PC-9 (cell line): ENCODE results near the gene NDST1. TPM values are rescaled to one million over a fixed set of nuclear protein-coding genes. Genes with fewer than 3 reads are reported as not detected.

Source experiments
- BruUV-seq: library from RNA; stranded (reverse); fragments of 400-500 nt; replicated peaks from 2 replicates; lab custom pipeline; 2021; lab: Mats Ljungman, UMichigan
- CTCF ChIA-PET: fragments of 300-600 bp; sonication (Branson Sonifier 250); formaldehyde crosslinking; loops from one replicate; lab custom pipeline; 2022; ENCODE audit warnings: antibody characterized with exemption; lab: Charles Lee
- POLR2A ChIA-PET: fragments of 300-600 bp; sonication (Branson Sonifier 250); formaldehyde crosslinking; loops from one replicate; lab custom pipeline; 2022; ENCODE audit warnings: antibody characterized with exemption; ENCODE audit not compliant: unreplicated experiment; lab: Charles Lee
- DNase-seq, 2 experiments: peaks; one replicate each; pipeline versions ENCODE4 v3.0.0 to v3.0.0-alpha.2; 2015 to 2022; ENCODE audit warnings: mixed read lengths in 1 of 2
- H2AFZ ChIP-seq: fragments of 200-600 bp; sonication (generic); 2 replicates; pipeline ENCODE4 v1.8.1; 2017; ENCODE audit warnings: antibody characterized with exemption
- H3F3A ChIP-seq: fragments of 200-600 bp; sonication (generic); 2 replicates; pipeline ENCODE4 v1.8.1; 2017; ENCODE audit warnings: antibody characterized with exemption, mild to moderate bottlenecking, low read depth; ENCODE audit not compliant: insufficient read depth
- H3K27ac ChIP-seq: fragments of 200-600 bp; sonication (generic); 2 replicates; pipeline ENCODE4 v1.6.1; 2016; ENCODE audit warnings: mixed run types
- H3K27me3 ChIP-seq: fragments of 200-600 bp; sonication (generic); 2 replicates; pipeline ENCODE4 v1.6.1; 2016; ENCODE audit warnings: low read depth, mixed run types; ENCODE audit not compliant: insufficient read depth
- H3K36me3 ChIP-seq: fragments of 200-600 bp; sonication (generic); 2 replicates; pipeline ENCODE4 v1.6.1; 2016; ENCODE audit warnings: low read depth, mixed run types
- H3K4me1 ChIP-seq: fragments of 200-600 bp; sonication (generic); replicated peaks from 2 replicates; pipeline ENCODE4 v1.6.1; 2016; ENCODE audit warnings: mixed run types; ENCODE audit not compliant: insufficient read depth
- H3K4me2 ChIP-seq: fragments of 200-600 bp; sonication (generic); 2 replicates; pipeline ENCODE4 v1.6.1; 2017; ENCODE audit warnings: mixed run types
- H3K4me3 ChIP-seq: fragments of 200-600 bp; sonication (generic); 2 replicates; pipeline ENCODE4 v1.6.1; 2016; ENCODE audit warnings: mixed run types
- H3K79me2 ChIP-seq: fragments of 200-600 bp; sonication (generic); 2 replicates; pipeline ENCODE4 v1.6.1; 2017; ENCODE audit warnings: low read depth, mixed run types
- H3K9me2 ChIP-seq: fragments of 200-600 bp; sonication (generic); 2 replicates; pipeline ENCODE4 v1.8.1; 2017; ENCODE audit warnings: mild to moderate bottlenecking; ENCODE audit not compliant: insufficient read depth
- H3K9me3 ChIP-seq: fragments of 200-600 bp; sonication (generic); 2 replicates; pipeline ENCODE4 v1.8.1; 2016; ENCODE audit warnings: low read depth; ENCODE audit not compliant: insufficient read depth
- H4K20me1 ChIP-seq: fragments of 200-600 bp; sonication (generic); 2 replicates; pipeline ENCODE4 v1.8.1; 2017; ENCODE audit not compliant: insufficient read depth
- CTCF ChIP-seq: fragments of 200-600 bp; sonication (generic); conservative IDR thresholded peaks from 2 replicates; pipeline ENCODE4 v1.6.1; 2017; ENCODE audit warnings: mixed run types, antibody characterized with exemption, mild to moderate bottlenecking, moderate library complexity
- EZH2 ChIP-seq: fragments of 200-600 bp; sonication (generic); IDR thresholded peaks from 2 replicates; pipeline ENCODE4 v1.8.0; 2017; ENCODE audit warnings: antibody characterized with exemption, low read depth
- intact Hi-C: fragments of 100-400 bp; cut with micrococcal nuclease; formaldehyde crosslinking; loops from one replicate; pipeline ENCODE4 v1.10.0; 2022; ENCODE audit not compliant: unreplicated experiment
- total RNA-seq: library from RNA; stranded (reverse); gene quantifications from 2 replicates; pipeline ENCODE4 v1.2.3, GENCODE V29; 2021

Gene NDST1
- total RNA-seq, 1 experiment from 2014 or later, result 94.3 TPM

GRCh38 chr5:150514708-150515211 lies 6.8 kb downstream of the NDST1 start:
- H4K20me1 ChIP-seq, result peaks cover 84% of the 10 kb centered on the region

GRCh38 chr5:150515446-150515845 lies 7.5 kb downstream of the NDST1 start:
- H3K9me3 ChIP-seq, result no peaks in the 10 kb centered on the region
- no peaks in the 10 kb centered on the region for H3K9me2 ChIP-seq
- no peak overlapping the region for H3K27ac ChIP-seq
- BruUV-seq, result no TSS peak
- intact Hi-C loops, result no loop called here
- ChIA-PET POLR2A (interaction anchor here (1.2 kb wide), 1 partner anchor 42 kb away, joined by 17 read pairs; no protein-coding TSS in a partner anchor), CTCF (no interaction called here)
- TF ChIP-seq EZH2 (no peak), CTCF (no peak)
- H3K79me2 ChIP-seq, result peaks cover 72% of the 10 kb centered on the region
- no peaks in the 10 kb centered on the region for H3K27me3 ChIP-seq
- no peak overlapping the region for H3K4me3 ChIP-seq
- no peak overlapping the region for H3K4me2 ChIP-seq
- H3K36me3 ChIP-seq, result no peaks in the 10 kb centered on the region
- peaks cover 84% of the 10 kb centered on the region for H4K20me1 ChIP-seq
- peaks cover 53% of the 10 kb centered on the region for H3F3A ChIP-seq
- peaks cover 63% of the 10 kb centered on the region for H3K4me1 ChIP-seq
- H2AFZ ChIP-seq, result no peak overlapping the region
- DNase-seq, result no peak

More at GRCh38 chr5:150514708-150515211, 6.8 kb downstream of the NDST1 start:
- CTCF ChIA-PET, result no interaction called here
- Histone ChIP-seq H3K4me1 (peaks cover 68% of the 10 kb centered on the region), H3K27me3 (no peaks in the 10 kb centered on the region), H3K27ac (no peak overlapping the region), H3K9me3 (no peaks in the 10 kb centered on the region), H2AFZ (no peak overlapping the region), H3K36me3 (no peaks in the 10 kb centered on the region), H3K9me2 (no peaks in the 10 kb centered on the region), H3K4me3 (no peak overlapping the region), H3K79me2 (peaks cover 70% of the 10 kb centered on the region), H3F3A (peaks cover 50% of the 10 kb centered on the region), H3K4me2 (no peak overlapping the region)
- intact Hi-C loops, result no loop called here
- peak; percentile 66 to 68 for DNase-seq
- POLR2A ChIA-PET, result interaction anchor here (0.6 kb wide), 2 partner anchors 14 to 17 kb away, joined by 3 to 9 read pairs; no protein-coding TSS in a partner anchor
- BruUV-seq, result no TSS peak
- TF ChIP-seq CTCF (no peak), EZH2 (no peak)

- BruUV-seq, result no TSS peak
- Histone ChIP-seq H3K27ac (no peak overlapping the region), H3K36me3 (no peaks in the 10 kb centered on the region), H3F3A (peaks cover 52% of the 10 kb centered on the region), H3K4me2 (no peak overlapping the region), H2AFZ (no peak overlapping the region), H3K9me3 (no peaks in the 10 kb centered on the region), H3K4me3 (no peak overlapping the region), H3K79me2 (peaks cover 70% of the 10 kb centered on the region), H3K9me2 (no peaks in the 10 kb centered on the region), H3K27me3 (no peaks in the 10 kb centered on the region), H3K4me1 (peaks cover 57% of the 10 kb centered on the region), H4K20me1 (peaks cover 84% of the 10 kb centered on the region)
- DNase-seq, result no peak
- ChIA-PET POLR2A (interaction anchor here (0.6 to 1.2 kb wide), 2 partner anchors 29 to 43 kb away, joined by 4 to 17 read pairs; no protein-coding TSS in a partner anchor), CTCF (no interaction called here)
- TF ChIP-seq EZH2 (no peak), CTCF (no peak)
- intact Hi-C loops, result no loop called here
Measured at GRCh38 chr5:150516011-150516410, 8.1 kb downstream of the NDST1 start.
